Suprapubic skin (tissue), 4 donors: ENCODE results near the gene PET100.

ENCODE experiments used
- CTCF ChIP-seq, 2 donors: fragments of 200-600 bp in 1 of 2; fragments of 450-650 bp in 1 of 2; sonication (generic) in 1 of 2; IDR thresholded peaks; one replicate each; pipeline ENCODE4 v1.5.1; 2016 to 2019; ENCODE audit warnings: antibody characterized with exemption in 2 of 2, mild to moderate bottlenecking in 1 of 2, moderate library complexity in 1 of 2
- EP300 ChIP-seq: sonication (generic); formaldehyde crosslinking; IDR thresholded peaks from one replicate; pipeline ENCODE4 v1.6.1; 2017; ENCODE audit warnings: antibody characterized with exemption
- POLR2A ChIP-seq, 2 donors: fragments of 450-650 bp; IDR thresholded peaks; one replicate each; pipeline ENCODE4 v1.6.1; 2017; ENCODE audit warnings: antibody characterized with exemption in 2 of 2, mild to moderate bottlenecking in 2 of 2, moderate library complexity in 2 of 2
- POLR2AphosphoS5 ChIP-seq, 3 donors: sonication (generic); formaldehyde crosslinking; IDR thresholded peaks; one replicate each; pipeline ENCODE4 v1.6.1; 2017; ENCODE audit warnings: antibody characterized with exemption in 3 of 3

DNA sequence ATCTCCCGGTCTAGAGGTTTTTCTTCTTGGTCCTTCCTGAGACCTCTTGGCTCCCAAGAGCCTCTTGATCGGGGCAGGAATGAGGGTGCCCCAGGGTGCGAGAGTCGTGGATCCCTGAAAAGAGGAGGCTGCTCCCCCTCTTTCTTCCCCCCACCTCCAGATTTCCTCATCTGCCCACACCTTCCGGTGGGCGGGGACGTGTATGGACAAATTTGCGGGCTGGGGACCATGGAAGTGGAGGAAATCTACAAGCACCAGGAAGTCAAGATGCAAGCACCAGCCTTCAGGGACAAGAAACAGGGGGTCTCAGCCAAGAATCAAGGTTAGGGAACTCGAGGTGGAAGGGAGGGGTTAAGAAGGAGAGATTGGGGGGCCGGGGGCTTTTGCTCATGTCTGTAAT lies 47.3 kb downstream of the PET100 start, which contains the start of gene MCEMP1:
- no peak for TF ChIP-seq POLR2A (IDR thresholded peaks at IDR 0.05)
- TF ChIP-seq CTCF (IDR thresholded peaks at IDR 0.05) = no peak
- no peak for TF ChIP-seq EP300
- no peak for TF ChIP-seq POLR2AphosphoS5 (IDR thresholded peaks at IDR 0.05)
